Stomach smooth muscle (tissue), 2 donors: ENCODE data around the gene GTSE1.
"Not testable (repeated sequence)": the region's sequence is repeated elsewhere in the genome, so short reads cannot be mapped to it uniquely, and the experiment has no call there.

Source experiments
- H3K27ac ChIP-seq: one replicate; pipeline ENCODE4 v1.7.0; 2013; ENCODE audit warnings: mild to moderate bottlenecking, low read length, inconsistent platforms
- H3K27me3 ChIP-seq, 2 donors: one replicate each; pipeline ENCODE4 v1.7.0; 2013; ENCODE audit warnings: low read length in 2 of 2; ENCODE audit not compliant: insufficient read depth in 2 of 2, control insufficient read depth in 1 of 2
- H3K36me3 ChIP-seq, 2 donors: one replicate each; pipeline ENCODE4 v1.7.0; 2013; ENCODE audit warnings: low read length in 2 of 2; ENCODE audit not compliant: control insufficient read depth in 2 of 2, insufficient read depth in 2 of 2
- H3K4me1 ChIP-seq: one replicate; pipeline ENCODE4 v1.7.0; 2013; ENCODE audit warnings: low read length; ENCODE audit not compliant: control insufficient read depth, insufficient read depth
- H3K4me3 ChIP-seq, 2 donors: one replicate each; pipeline ENCODE4 v1.7.0; 2013; ENCODE audit warnings: low read length in 2 of 2
- H3K9ac ChIP-seq, 2 donors: one replicate each; pipeline ENCODE4 v1.7.0; 2013; ENCODE audit warnings: low read length in 2 of 2, mild to moderate bottlenecking in 1 of 2
- H3K9me3 ChIP-seq, 2 donors: one replicate each; pipeline ENCODE4 v1.7.0; 2013; ENCODE audit warnings: low read length in 2 of 2; ENCODE audit not compliant: control insufficient read depth in 2 of 2
- donor health status: healthy.
- donor health status: Pancreatic carcinoma.

Gene GTSE1

GRCh38 chr22:46262449-46263215, 34.0 kb upstream of the GTSE1 start:
- Histone ChIP-seq H3K27me3 (no peaks in the 10 kb centered on the region), H3K9ac (no peak overlapping the region), H3K36me3 (no peaks in the 10 kb centered on the region), H3K4me3 (peak overlapping the region in 1 of 2 donors; percentile 64), H3K9me3 (no peaks in the 10 kb centered on the region), H3K4me1 (peaks cover 12% of the 10 kb centered on the region), H3K27ac (no peak overlapping the region)

- H3K9me3 ChIP-seq: no peaks in the 10 kb centered on the region
- peaks cover 13% of the 10 kb centered on the region for H3K4me1 ChIP-seq
- no peak within 1 kb of the TSS for H3K9ac ChIP-seq
- H3K36me3 ChIP-seq: no peaks in the 10 kb centered on the region
- H3K27me3 ChIP-seq: no peaks in the 10 kb centered on the region
- H3K4me3 ChIP-seq: peak within 1 kb of the TSS in 1 of 2 donors; percentile 64
- no peak within 1 kb of the TSS for H3K27ac ChIP-seq
Measured at GRCh38 chr22:46263216-46263590, 33.5 kb upstream of the GTSE1 start, which contains the start of gene PKDREJ. Gene PKDREJ, minus strand, starts transcription at chr22:46263343. Its CDS starts 21 bp downstream, at chr22:46263322.

GRCh38 chr22:46264520-46264919, 32.1 kb upstream of the GTSE1 start:
- H3K9me3 ChIP-seq, H3K36me3 ChIP-seq, H3K4me3 ChIP-seq, H3K27me3 ChIP-seq, H3K27ac ChIP-seq, H3K9ac ChIP-seq: not testable (repeated sequence)
- H3K4me1 ChIP-seq: peaks cover 26% of the 10 kb centered on the region

GRCh38 chr22:46265627-46266026, 31.0 kb upstream of the GTSE1 start:
- H3K27me3 ChIP-seq, H3K36me3 ChIP-seq, H3K4me3 ChIP-seq, H3K27ac ChIP-seq, H3K9ac ChIP-seq, H3K9me3 ChIP-seq: not testable (repeated sequence)
- H3K4me1 ChIP-seq: peaks cover 31% of the 10 kb centered on the region

GRCh38 chr22:46267431-46268279, 29.0 kb upstream of the GTSE1 start, which contains the start of gene TTC38:
Gene TTC38, plus strand, starts transcription at chr22:46268008. Its CDS starts 32 bp downstream, at chr22:46268040.
- Histone ChIP-seq H3K9me3 (no peaks in the 10 kb centered on the region), H3K4me1 (peaks cover 27% of the 10 kb centered on the region), H3K36me3 (peaks cover 4 to 8% of the 10 kb centered on the region in 2 donors), H3K4me3 (peak within 1 kb of the TSS; percentile 70 to 88), H3K27me3 (no peaks in the 10 kb centered on the region), H3K27ac (peak within 1 kb of the TSS; percentile 69), H3K9ac (peak within 1 kb of the TSS; percentile 68 to 84)

GRCh38 chr22:46269564-46269963, 27.1 kb upstream of the GTSE1 start:
- no peak overlapping the region for H3K4me3 ChIP-seq
- peaks cover 23% of the 10 kb centered on the region for H3K4me1 ChIP-seq
- peaks cover 18 to 19% of the 10 kb centered on the region in 2 donors for H3K36me3 ChIP-seq
- H3K9me3 ChIP-seq: no peaks in the 10 kb centered on the region
- H3K27me3 ChIP-seq: no peaks in the 10 kb centered on the region
- no peak overlapping the region for H3K9ac ChIP-seq
- no peak overlapping the region for H3K27ac ChIP-seq

GRCh38 chr22:46272196-46272595, 24.5 kb upstream of the GTSE1 start:
- Histone ChIP-seq H3K4me1 (peaks cover 23% of the 10 kb centered on the region), H3K4me3 (no peak overlapping the region), H3K9me3 (no peaks in the 10 kb centered on the region), H3K36me3 (peaks cover 36 to 37% of the 10 kb centered on the region in 2 donors), H3K27ac (no peak overlapping the region), H3K27me3 (no peaks in the 10 kb centered on the region), H3K9ac (no peak overlapping the region)

- H3K4me3 ChIP-seq: no peak overlapping the region
- no peaks in the 10 kb centered on the region for H3K27me3 ChIP-seq
- H3K36me3 ChIP-seq: peaks cover 39 to 41% of the 10 kb centered on the region in 2 donors
- peaks cover 18% of the 10 kb centered on the region for H3K4me1 ChIP-seq
- no peak overlapping the region for H3K27ac ChIP-seq
- H3K9ac ChIP-seq: no peak overlapping the region
- H3K9me3 ChIP-seq: no peaks in the 10 kb centered on the region
Measured at GRCh38 chr22:46272762-46273431, 23.8 kb upstream of the GTSE1 start.

GRCh38 chr22:46273432-46274148, 23.1 kb upstream of the GTSE1 start:
- peaks cover 46 to 48% of the 10 kb centered on the region in 2 donors for H3K36me3 ChIP-seq
- no peaks in the 10 kb centered on the region for H3K27me3 ChIP-seq
- no peak overlapping the region for H3K9ac ChIP-seq
- no peaks in the 10 kb centered on the region for H3K9me3 ChIP-seq
- no peak overlapping the region for H3K27ac ChIP-seq
- peaks cover 14% of the 10 kb centered on the region for H3K4me1 ChIP-seq
- H3K4me3 ChIP-seq: no peak overlapping the region

- H3K36me3 ChIP-seq: peaks cover 53% of the 10 kb centered on the region in 2 donors
- H3K9ac ChIP-seq: no peak overlapping the region
- H3K27ac ChIP-seq: no peak overlapping the region
- peaks cover 6% of the 10 kb centered on the region for H3K4me1 ChIP-seq
- H3K9me3 ChIP-seq: no peaks in the 10 kb centered on the region
- no peak overlapping the region for H3K4me3 ChIP-seq
- H3K27me3 ChIP-seq: no peaks in the 10 kb centered on the region
Measured at GRCh38 chr22:46274381-46274780, 22.3 kb upstream of the GTSE1 start.
